ENCODE data around the gene GRIK5. TPM values are rescaled to one million over a fixed set of nuclear protein-coding genes. Genes with fewer than 3 reads are reported as not detected.

GRIK5 gene
- total and polyA plus RNA-seq, 4 donors = 0.09 to 0.42 (median 0.17) TPM; not detected in 1

DNA sequence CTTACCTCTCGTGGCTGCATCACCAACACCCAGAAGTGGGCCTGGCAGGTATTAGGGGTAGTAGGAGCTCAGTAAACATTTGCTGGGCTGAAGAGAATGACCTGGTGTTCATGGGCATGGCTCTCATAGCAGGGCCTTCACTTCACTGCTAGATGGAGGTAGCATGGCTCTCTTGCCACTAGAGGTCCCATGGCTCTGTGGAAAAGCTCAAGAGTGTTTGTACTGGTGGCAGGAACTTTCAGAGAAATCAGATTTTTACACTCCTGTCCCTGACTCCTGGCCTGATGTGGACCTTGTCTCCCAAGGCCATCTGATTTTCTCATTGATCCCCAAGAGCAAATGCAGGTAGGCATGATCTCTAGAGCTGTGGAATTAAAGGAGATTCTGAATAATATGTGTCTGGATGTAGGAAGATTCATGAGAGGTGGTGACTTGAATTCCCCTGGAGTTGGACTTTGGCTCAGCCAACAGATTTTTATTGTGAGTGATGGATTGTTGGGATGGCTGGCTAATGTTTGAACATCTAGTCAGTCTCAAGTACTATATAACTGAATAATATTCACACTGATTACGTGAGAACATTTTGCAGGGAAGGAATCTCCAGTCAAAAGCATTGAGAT lies 11.7 kb upstream of the GRIK5 start:
- Histone ChIP-seq H3K9ac (ENCODE audit: low read depth in 1 of 2, low read length in 2 of 2) (no peak overlapping the region), H3K9me3 (ENCODE audit: control insufficient read depth in 4 of 4, low read length in 3 of 4) (no peaks in the 10 kb centered on the region), H3K4me3 (ENCODE audit: low read depth in 1 of 3, low read length in 3 of 3) (no peak overlapping the region), H3K27ac (ENCODE audit: low read depth in 1 of 2, low read length in 2 of 2) (no peak overlapping the region), H3K36me3 (ENCODE audit: control insufficient read depth in 4 of 4, insufficient read depth in 3 of 4, low read depth in 1 of 4, low read length in 3 of 4) (peaks cover 5 to 31% (median 26%) of the 10 kb centered on the region in 4 donors), H3K4me1 (ENCODE audit: control insufficient read depth in 4 of 4, insufficient read depth in 4 of 4, low read length in 3 of 4) (peaks cover 3 to 14% (median 10%) of the 10 kb centered on the region in 4 donors), H3K27me3 (ENCODE audit: control insufficient read depth in 4 of 4, insufficient read depth in 4 of 4, low read length in 3 of 4) (no peaks in the 10 kb centered on the region)
- DNase-seq (ENCODE audit: low spot score) = no peak
- 92% methylated on average over 2 of the region's 2 CpGs for WGBS
- TF ChIP-seq RAD21 (IDR thresholded peaks at IDR 0.05) (peak in 1 of 2 donors; percentile 68), SP1 (IDR thresholded peaks at IDR 0.05) (no peak), GABPA (IDR thresholded peaks at IDR 0.05 in 1 of 2, conservative IDR thresholded peaks at IDR 0.05 in 1 of 2) (no peak), RXRA (IDR thresholded peaks at IDR 0.05) (no peak), HNF4A (conservative IDR thresholded peaks at IDR 0.05) (peak; percentile 8 to 20), EGR1 (IDR thresholded peaks at IDR 0.05; ENCODE audit: low read depth in 2 of 2) (no peak), FOXA1 (IDR thresholded peaks at IDR 0.05) (no peak)
- TF ChIP-seq, protein P1, sequence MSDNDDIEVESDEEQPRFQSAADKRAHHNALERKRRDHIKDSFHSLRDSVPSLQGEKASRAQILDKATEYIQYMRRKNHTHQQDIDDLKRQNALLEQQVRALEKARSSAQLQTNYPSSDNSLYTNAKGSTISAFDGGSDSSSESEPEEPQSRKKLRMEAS (IDR thresholded peaks at IDR 0.05) = no peak
- TF ChIP-seq, protein P2, sequence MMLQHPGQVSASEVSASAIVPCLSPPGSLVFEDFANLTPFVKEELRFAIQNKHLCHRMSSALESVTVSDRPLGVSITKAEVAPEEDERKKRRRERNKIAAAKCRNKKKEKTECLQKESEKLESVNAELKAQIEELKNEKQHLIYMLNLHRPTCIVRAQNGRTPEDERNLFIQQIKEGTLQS (IDR thresholded peaks at IDR 0.05) = no peak
- TF ChIP-seq, protein P3, sequence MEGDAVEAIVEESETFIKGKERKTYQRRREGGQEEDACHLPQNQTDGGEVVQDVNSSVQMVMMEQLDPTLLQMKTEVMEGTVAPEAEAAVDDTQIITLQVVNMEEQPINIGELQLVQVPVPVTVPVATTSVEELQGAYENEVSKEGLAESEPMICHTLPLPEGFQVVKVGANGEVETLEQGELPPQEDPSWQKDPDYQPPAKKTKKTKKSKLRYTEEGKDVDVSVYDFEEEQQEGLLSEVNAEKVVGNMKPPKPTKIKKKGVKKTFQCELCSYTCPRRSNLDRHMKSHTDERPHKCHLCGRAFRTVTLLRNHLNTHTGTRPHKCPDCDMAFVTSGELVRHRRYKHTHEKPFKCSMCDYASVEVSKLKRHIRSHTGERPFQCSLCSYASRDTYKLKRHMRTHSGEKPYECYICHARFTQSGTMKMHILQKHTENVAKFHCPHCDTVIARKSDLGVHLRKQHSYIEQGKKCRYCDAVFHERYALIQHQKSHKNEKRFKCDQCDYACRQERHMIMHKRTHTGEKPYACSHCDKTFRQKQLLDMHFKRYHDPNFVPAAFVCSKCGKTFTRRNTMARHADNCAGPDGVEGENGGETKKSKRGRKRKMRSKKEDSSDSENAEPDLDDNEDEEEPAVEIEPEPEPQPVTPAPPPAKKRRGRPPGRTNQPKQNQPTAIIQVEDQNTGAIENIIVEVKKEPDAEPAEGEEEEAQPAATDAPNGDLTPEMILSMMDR (IDR thresholded peaks at IDR 0.05; ENCODE audit: low read depth, low read length, missing input control) = peak; percentile 31

DNA sequence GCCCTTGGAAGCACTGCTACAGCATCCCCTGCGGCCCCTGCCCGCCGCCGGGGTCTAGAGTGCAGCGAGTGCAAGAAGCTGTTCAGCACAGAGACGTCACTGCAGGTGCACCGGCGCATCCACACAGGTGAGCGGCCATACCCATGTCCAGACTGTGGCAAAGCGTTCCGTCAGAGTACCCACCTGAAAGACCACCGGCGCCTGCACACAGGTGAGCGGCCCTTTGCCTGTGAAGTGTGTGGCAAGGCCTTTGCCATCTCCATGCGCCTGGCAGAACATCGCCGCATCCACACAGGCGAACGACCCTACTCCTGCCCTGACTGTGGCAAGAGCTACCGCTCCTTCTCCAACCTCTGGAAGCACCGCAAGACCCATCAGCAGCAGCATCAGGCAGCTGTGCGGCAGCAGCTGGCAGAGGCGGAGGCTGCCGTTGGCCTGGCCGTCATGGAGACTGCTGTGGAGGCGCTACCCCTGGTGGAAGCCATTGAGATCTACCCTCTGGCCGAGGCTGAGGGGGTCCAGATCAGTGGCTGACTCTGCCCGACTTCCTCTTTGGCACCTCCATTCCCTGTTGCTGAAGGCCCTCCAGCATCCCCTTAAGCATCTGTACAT lies 10.9 kb upstream of the GRIK5 start:
- Histone ChIP-seq H3K4me3 (ENCODE audit: low read depth in 1 of 3, low read length in 3 of 3) (no peak overlapping the region), H3K9me3 (ENCODE audit: control insufficient read depth in 4 of 4, low read length in 3 of 4) (no peaks in the 10 kb centered on the region), H3K4me1 (ENCODE audit: control insufficient read depth in 4 of 4, insufficient read depth in 4 of 4, low read length in 3 of 4) (peaks cover 3 to 17% (median 11%) of the 10 kb centered on the region in 4 donors), H3K27ac (ENCODE audit: low read depth in 1 of 2, low read length in 2 of 2) (no peak overlapping the region), H3K9ac (ENCODE audit: low read depth in 1 of 2, low read length in 2 of 2) (no peak overlapping the region), H3K27me3 (ENCODE audit: control insufficient read depth in 4 of 4, insufficient read depth in 4 of 4, low read length in 3 of 4) (no peaks in the 10 kb centered on the region), H3K36me3 (ENCODE audit: control insufficient read depth in 4 of 4, insufficient read depth in 3 of 4, low read depth in 1 of 4, low read length in 3 of 4) (peaks cover 5 to 31% (median 26%) of the 10 kb centered on the region in 4 donors)
- WGBS = 96% methylated on average over 28 of the region's 28 CpGs
- TF ChIP-seq JUND (IDR thresholded peaks at IDR 0.05) (no peak), GABPA (IDR thresholded peaks at IDR 0.05 in 1 of 2, conservative IDR thresholded peaks at IDR 0.05 in 1 of 2) (no peak), HNF4G (IDR thresholded peaks at IDR 0.05) (no peak), NR2F2 (IDR thresholded peaks at IDR 0.05) (no peak), SP1 (IDR thresholded peaks at IDR 0.05) (no peak)
- TF ChIP-seq, protein P4, sequence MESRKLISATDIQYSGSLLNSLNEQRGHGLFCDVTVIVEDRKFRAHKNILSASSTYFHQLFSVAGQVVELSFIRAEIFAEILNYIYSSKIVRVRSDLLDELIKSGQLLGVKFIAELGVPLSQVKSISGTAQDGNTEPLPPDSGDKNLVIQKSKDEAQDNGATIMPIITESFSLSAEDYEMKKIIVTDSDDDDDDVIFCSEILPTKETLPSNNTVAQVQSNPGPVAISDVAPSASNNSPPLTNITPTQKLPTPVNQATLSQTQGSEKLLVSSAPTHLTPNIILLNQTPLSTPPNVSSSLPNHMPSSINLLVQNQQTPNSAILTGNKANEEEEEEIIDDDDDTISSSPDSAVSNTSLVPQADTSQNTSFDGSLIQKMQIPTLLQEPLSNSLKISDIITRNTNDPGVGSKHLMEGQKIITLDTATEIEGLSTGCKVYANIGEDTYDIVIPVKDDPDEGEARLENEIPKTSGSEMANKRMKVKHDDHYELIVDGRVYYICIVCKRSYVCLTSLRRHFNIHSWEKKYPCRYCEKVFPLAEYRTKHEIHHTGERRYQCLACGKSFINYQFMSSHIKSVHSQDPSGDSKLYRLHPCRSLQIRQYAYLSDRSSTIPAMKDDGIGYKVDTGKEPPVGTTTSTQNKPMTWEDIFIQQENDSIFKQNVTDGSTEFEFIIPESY (IDR thresholded peaks at IDR 0.05) = no peak
- TF ChIP-seq, protein P5, sequence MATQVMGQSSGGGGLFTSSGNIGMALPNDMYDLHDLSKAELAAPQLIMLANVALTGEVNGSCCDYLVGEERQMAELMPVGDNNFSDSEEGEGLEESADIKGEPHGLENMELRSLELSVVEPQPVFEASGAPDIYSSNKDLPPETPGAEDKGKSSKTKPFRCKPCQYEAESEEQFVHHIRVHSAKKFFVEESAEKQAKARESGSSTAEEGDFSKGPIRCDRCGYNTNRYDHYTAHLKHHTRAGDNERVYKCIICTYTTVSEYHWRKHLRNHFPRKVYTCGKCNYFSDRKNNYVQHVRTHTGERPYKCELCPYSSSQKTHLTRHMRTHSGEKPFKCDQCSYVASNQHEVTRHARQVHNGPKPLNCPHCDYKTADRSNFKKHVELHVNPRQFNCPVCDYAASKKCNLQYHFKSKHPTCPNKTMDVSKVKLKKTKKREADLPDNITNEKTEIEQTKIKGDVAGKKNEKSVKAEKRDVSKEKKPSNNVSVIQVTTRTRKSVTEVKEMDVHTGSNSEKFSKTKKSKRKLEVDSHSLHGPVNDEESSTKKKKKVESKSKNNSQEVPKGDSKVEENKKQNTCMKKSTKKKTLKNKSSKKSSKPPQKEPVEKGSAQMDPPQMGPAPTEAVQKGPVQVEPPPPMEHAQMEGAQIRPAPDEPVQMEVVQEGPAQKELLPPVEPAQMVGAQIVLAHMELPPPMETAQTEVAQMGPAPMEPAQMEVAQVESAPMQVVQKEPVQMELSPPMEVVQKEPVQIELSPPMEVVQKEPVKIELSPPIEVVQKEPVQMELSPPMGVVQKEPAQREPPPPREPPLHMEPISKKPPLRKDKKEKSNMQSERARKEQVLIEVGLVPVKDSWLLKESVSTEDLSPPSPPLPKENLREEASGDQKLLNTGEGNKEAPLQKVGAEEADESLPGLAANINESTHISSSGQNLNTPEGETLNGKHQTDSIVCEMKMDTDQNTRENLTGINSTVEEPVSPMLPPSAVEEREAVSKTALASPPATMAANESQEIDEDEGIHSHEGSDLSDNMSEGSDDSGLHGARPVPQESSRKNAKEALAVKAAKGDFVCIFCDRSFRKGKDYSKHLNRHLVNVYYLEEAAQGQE (IDR thresholded peaks at IDR 0.05) = no peak
- TF ChIP-seq, protein P3 (IDR thresholded peaks at IDR 0.05; ENCODE audit: low read depth, low read length, missing input control) = no peak
- TF ChIP-seq, protein P2 (IDR thresholded peaks at IDR 0.05) = no peak
- no peak for DNase-seq (ENCODE audit: low spot score)

All from liver (tissue), 9 donors.